HG02763 (cell line): ENCODE results near the gene PARD3.
"Not testable (repeated sequence)": the region's sequence is repeated elsewhere in the genome, so short reads cannot be mapped to it uniquely, and the experiment has no call there.

Experiments used
- ATAC-seq: cut with Tn5 transposase; IDR thresholded peaks from one replicate; pipeline ENCODE4 v1.9.1; 2021; ENCODE audit warnings: mild to moderate bottlenecking, moderate library complexity; ENCODE audit not compliant: unreplicated experiment

The PARD3 gene

GRCh38 chr10:34745244-34745643 is 69.9 kb downstream of the PARD3 start:
- no peak for ATAC-seq

GRCh38 chr10:34744590-34744989 is 70.5 kb downstream of the PARD3 start:
- no peak for ATAC-seq

- no peak for ATAC-seq
Measured at GRCh38 chr10:34743814-34744213, 71.3 kb downstream of the PARD3 start.

GRCh38 chr10:34742456-34742855 is 72.6 kb downstream of the PARD3 start:
- ATAC-seq = no peak

- not testable (repeated sequence) for ATAC-seq
Measured at GRCh38 chr10:34741087-34741486, 74.0 kb downstream of the PARD3 start.

- no peak for ATAC-seq
Measured at GRCh38 chr10:34740321-34740720, 74.8 kb downstream of the PARD3 start.

GRCh38 chr10:34739915-34740314 is 75.2 kb downstream of the PARD3 start:
- no peak for ATAC-seq

GRCh38 chr10:34737772-34738169 is 77.3 kb downstream of the PARD3 start:
- ATAC-seq = no peak

- ATAC-seq = no peak
Measured at GRCh38 chr10:34736976-34737771, 77.9 kb downstream of the PARD3 start.

- no peak for ATAC-seq
Measured at GRCh38 chr10:34734918-34735317, 80.2 kb downstream of the PARD3 start.

- no peak for ATAC-seq
Measured at GRCh38 chr10:34732926-34733325, 82.2 kb downstream of the PARD3 start.

- no peak for ATAC-seq
Measured at GRCh38 chr10:34731885-34732701, 83.0 kb downstream of the PARD3 start.

- ATAC-seq = no peak
Measured at GRCh38 chr10:34731213-34731612, 83.9 kb downstream of the PARD3 start.

GRCh38 chr10:34730726-34731125 is 84.4 kb downstream of the PARD3 start:
- ATAC-seq = no peak

- ATAC-seq = no peak
Measured at GRCh38 chr10:34729619-34730018, 85.5 kb downstream of the PARD3 start.

- ATAC-seq = no peak
Measured at GRCh38 chr10:34728361-34728760, 86.7 kb downstream of the PARD3 start.

GRCh38 chr10:34727595-34728033 is 87.5 kb downstream of the PARD3 start:
- ATAC-seq = no peak

GRCh38 chr10:34726862-34727261 is 88.2 kb downstream of the PARD3 start:
- no peak for ATAC-seq

- no peak for ATAC-seq
Measured at GRCh38 chr10:34723750-34724149, 91.3 kb downstream of the PARD3 start.

- no peak for ATAC-seq
Measured at GRCh38 chr10:34722404-34722803, 92.7 kb downstream of the PARD3 start.

GRCh38 chr10:34721208-34721840 is 93.8 kb downstream of the PARD3 start:
- no peak for ATAC-seq

GRCh38 chr10:34719746-34720145 is 95.3 kb downstream of the PARD3 start:
- no peak for ATAC-seq
